Hepatocyte (in vitro differentiated cells): Measurements from ENCODE around the gene TOB1.

Experiments used
- EZH2 ChIP-seq: fragments of 200-600 bp; sonication (generic); IDR thresholded peaks from 2 replicates; pipeline ENCODE4 v1.6.1; 2016; ENCODE audit warnings: antibody characterized with exemption, mild to moderate bottlenecking, borderline replicate concordance
- EZH2phosphoT487 ChIP-seq: fragments of 200-600 bp; sonication (generic); IDR thresholded peaks from one replicate; pipeline ENCODE4 v1.6.1; 2018; ENCODE audit warnings: antibody characterized with exemption, mild to moderate bottlenecking, low read depth, moderate library complexity; ENCODE audit not compliant: unreplicated experiment, severe bottlenecking
- TF ChIP-seq, protein P1 (sequence below): fragments of 200-600 bp; sonication (generic); IDR thresholded peaks from 2 replicates; pipeline ENCODE4 v1.5.1; 2016; ENCODE audit warnings: antibody characterized with exemption, mild to moderate bottlenecking; ENCODE audit not compliant: poor library complexity

DNA sequence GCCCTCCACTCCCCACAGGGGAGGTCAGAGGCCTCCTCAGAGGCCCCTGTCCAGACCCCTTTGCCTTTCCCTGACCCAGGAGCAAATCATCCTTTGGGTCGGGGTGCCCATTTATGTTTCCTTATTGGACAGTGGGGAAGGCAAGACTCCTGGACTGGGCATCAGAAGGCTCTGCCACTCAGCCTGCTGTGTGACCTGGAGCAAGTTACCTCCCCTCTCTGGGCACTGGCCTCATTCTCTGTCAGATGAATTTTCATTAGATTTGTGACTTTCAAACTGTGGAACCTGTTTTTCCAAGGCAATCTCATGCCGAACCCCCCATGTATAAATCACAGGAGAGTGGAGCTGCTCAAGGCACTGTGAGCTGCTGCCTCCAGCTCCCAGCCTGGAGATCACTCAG is 47.0 kb upstream of the TOB1 start:
- TF ChIP-seq, protein P1, sequence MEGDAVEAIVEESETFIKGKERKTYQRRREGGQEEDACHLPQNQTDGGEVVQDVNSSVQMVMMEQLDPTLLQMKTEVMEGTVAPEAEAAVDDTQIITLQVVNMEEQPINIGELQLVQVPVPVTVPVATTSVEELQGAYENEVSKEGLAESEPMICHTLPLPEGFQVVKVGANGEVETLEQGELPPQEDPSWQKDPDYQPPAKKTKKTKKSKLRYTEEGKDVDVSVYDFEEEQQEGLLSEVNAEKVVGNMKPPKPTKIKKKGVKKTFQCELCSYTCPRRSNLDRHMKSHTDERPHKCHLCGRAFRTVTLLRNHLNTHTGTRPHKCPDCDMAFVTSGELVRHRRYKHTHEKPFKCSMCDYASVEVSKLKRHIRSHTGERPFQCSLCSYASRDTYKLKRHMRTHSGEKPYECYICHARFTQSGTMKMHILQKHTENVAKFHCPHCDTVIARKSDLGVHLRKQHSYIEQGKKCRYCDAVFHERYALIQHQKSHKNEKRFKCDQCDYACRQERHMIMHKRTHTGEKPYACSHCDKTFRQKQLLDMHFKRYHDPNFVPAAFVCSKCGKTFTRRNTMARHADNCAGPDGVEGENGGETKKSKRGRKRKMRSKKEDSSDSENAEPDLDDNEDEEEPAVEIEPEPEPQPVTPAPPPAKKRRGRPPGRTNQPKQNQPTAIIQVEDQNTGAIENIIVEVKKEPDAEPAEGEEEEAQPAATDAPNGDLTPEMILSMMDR: no peak
- TF ChIP-seq EZH2 (no peak), EZH2phosphoT487 (no peak)
